HT1080 (cell line): ENCODE data around the gene FAM98C. TPM values are rescaled to one million over a fixed set of nuclear protein-coding genes. Genes with fewer than 3 reads are reported as not detected.

Source experiments
- DNase-seq: peaks from one replicate; pipeline ENCODE4 v3.0.0-alpha.2; 2015; ENCODE audit warnings: low read depth
- total RNA-seq: library from RNA; depleted of rRNA; stranded (reverse); fragments of >200 nt; shearing (Covaris generic); gene quantifications from 2 replicates; pipeline ENCODE4 v1.2.3, GENCODE V29; 2014; rRNA removed

FAM98C gene
- total RNA-seq, 1 experiment from 2014 or later = 14.3 TPM

DNA sequence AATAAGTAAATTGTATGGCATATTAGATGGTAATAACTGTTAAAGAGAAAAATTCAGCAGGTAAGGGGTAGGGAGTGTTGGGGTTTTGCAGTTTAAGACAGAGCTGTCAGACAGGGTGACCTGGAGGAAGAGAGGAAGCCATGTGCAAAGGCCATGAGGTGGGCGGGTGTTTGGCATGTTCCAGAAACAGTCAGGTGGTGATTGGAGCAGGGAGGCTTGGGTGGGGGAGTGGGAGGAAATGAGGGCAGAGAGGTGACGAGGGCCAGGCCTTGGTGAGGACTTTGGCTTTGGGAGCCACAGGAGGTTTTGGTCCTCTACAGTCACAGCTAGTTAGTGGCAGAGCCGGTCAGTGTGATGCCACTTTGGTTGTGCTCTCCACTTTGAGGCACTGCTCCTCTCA lies 50.7 kb downstream of the FAM98C start:
- DNase-seq = no peak

DNA sequence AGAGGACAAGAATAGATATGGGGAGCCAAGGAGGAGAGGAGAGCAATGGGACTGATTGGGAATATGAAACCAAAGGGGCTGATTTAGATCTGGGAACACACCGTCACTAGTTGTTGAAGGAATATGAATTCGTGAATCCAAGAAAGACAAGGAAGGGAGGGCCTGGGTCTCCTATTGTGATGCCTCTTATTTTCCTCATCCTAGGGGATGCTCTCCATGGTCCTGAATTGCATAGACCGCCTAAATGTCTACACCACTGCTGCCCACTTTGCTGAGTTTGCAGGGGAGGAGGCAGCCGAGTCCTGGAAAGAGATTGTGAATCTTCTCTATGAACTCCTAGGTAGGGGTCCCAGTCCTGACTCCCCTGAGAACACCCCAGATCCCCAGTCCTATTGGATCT lies 52.1 kb downstream of the FAM98C start:
- no peak for DNase-seq

DNA sequence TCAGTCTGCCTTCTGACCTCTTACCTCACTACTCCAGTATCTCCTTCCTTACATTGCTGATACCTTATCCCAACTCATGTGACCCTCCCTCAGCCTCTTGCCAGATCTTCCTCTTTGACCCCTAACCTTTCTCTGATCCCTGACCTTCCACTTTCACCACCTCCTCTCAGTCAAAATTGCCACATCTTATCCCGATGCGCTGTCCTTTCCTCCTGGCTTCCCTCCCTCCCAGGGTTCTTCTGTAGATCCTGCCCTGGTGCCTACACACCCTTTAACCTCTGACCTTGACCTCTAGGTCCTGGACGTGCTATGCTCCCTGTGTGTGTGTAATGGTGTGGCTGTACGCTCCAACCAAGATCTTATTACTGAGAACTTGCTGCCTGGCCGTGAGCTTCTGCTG lies 54.3 kb downstream of the FAM98C start:
- DNase-seq = no peak

DNA sequence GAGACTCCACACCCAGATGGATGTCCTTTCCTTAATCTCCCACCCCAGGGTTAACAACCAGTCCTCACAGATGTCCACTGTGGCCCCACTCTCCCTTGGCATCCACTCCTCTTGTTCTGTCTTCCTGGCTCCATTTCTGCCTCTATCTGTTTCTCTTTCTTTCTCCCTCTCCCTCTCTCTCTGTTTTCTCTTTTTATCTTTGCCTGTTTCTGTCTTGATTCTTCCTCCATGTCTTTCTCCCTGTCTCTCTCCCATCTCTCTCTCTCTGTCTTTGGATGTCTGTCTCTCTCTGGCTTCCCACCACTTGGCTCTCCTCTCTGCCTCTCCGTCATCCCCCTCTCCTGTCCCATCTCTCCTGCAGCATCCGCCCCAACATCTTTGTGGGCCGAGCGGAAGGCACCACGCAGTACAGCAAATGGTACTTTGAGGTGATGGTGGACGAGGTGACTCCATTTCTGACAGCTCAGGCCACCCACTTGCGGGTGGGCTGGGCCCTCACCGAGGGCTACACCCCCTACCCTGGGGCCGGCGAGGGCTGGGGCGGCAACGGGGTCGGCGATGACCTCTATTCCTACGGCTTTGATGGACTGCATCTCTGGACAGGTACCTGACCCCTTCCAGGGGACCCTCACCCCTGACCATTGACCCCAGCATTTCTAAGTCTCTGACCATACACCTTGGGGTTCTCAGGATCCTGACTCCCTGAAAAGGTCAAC lies 55.0 kb downstream of the FAM98C start:
- DNase-seq = no peak

Other genes starting within 250 kb of the FAM98C start
- 9.1 and 9.5 TPM in 2 replicates for gene DPF1, start 178.9 kb upstream of the FAM98C start, total RNA-seq
- gene PPP1R14A, start 146.7 kb upstream of the FAM98C start, total RNA-seq = not detected in 2 replicates
- 0.21 and 0.27 TPM in 2 replicates for gene SPINT2, start 138.5 kb upstream of the FAM98C start, total RNA-seq
- gene C19orf33, start 98.8 kb upstream of the FAM98C start, total RNA-seq = 51.9 and 85.9 TPM in 2 replicates
- 120 and 122 TPM in 2 replicates for gene YIF1B, start 87.1 kb upstream of the FAM98C start, total RNA-seq
- gene KCNK6, start 83.2 kb upstream of the FAM98C start, total RNA-seq = 0.94 and 1.9 TPM in 2 replicates
- 0.55 and 0.73 TPM in 2 replicates for gene CATSPERG, start 67.3 kb upstream of the FAM98C start, total RNA-seq
- 410 and 485 TPM in 2 replicates for gene PSMD8, start 28.5 kb upstream of the FAM98C start, total RNA-seq
- gene GGN, start 15.1 kb upstream of the FAM98C start, total RNA-seq = 0.60 and 1.0 TPM in 2 replicates
- gene SPRED3, start 14.4 kb upstream of the FAM98C start, total RNA-seq = 6.6 and 11.0 TPM in 2 replicates
- gene RASGRP4, start 23.1 kb downstream of the FAM98C start, total RNA-seq = not detected in 2 replicates
- gene RYR1, start 30.6 kb downstream of the FAM98C start, total RNA-seq = not detected in 2 replicates
- 0.20 and 0.24 TPM in 2 replicates for gene MAP4K1, start 214.9 kb downstream of the FAM98C start, total RNA-seq
- 564 and 651 TPM in 2 replicates for gene EIF3K, start 216.1 kb downstream of the FAM98C start, total RNA-seq
- gene ACTN4, start 244.6 kb downstream of the FAM98C start, total RNA-seq = 446 and 615 TPM in 2 replicates